Measurements from ENCODE around the gene GRAMD4.

GRAMD4 gene

GRCh38 chr22:46598224-46598623 is 22.0 kb upstream of the GRAMD4 start:
- ChIA-PET POLR2A (ENCODE audit: low non-redundant PET) (no interaction called here), CTCF (no interaction called here)
- DNase-seq (ENCODE audit: low spot score): no peak
- H3K27ac ChIP-seq: no peak overlapping the region
- no peak for TF ChIP-seq CTCF (conservative IDR thresholded peaks at IDR 0.05; ENCODE audit: low read depth)

GRCh38 chr22:46598737-46599424 is 21.3 kb upstream of the GRAMD4 start:
- no peak overlapping the region for H3K27ac ChIP-seq
- no peak for DNase-seq (ENCODE audit: low spot score)
- TF ChIP-seq CTCF (conservative IDR thresholded peaks at IDR 0.05; ENCODE audit: low read depth): no peak
- ChIA-PET POLR2A (ENCODE audit: low non-redundant PET) (no interaction called here), CTCF (no interaction called here)

GRCh38 chr22:46600273-46600796 is 19.9 kb upstream of the GRAMD4 start:
- ChIA-PET CTCF (no interaction called here), POLR2A (ENCODE audit: low non-redundant PET) (no interaction called here)
- no peak for DNase-seq (ENCODE audit: low spot score)

GRCh38 chr22:46602025-46602424 is 18.2 kb upstream of the GRAMD4 start:
- ChIA-PET CTCF (no interaction called here), POLR2A (ENCODE audit: low non-redundant PET) (no interaction called here)
- no peak for TF ChIP-seq CTCF (conservative IDR thresholded peaks at IDR 0.05; ENCODE audit: low read depth)
- H3K27ac ChIP-seq: no peak overlapping the region
- DNase-seq (ENCODE audit: low spot score): no peak

More at GRCh38 chr22:46600273-46600796, 19.9 kb upstream of the GRAMD4 start:
- H3K27ac ChIP-seq: no peak overlapping the region
- TF ChIP-seq CTCF (conservative IDR thresholded peaks at IDR 0.05; ENCODE audit: low read depth): no peak

GRCh38 chr22:46604306-46604690 is 15.9 kb upstream of the GRAMD4 start:
- no peak for DNase-seq (ENCODE audit: low spot score)
- ChIA-PET CTCF (no interaction called here), POLR2A (ENCODE audit: low non-redundant PET) (no interaction called here)
- no peak overlapping the region for H3K27ac ChIP-seq
- TF ChIP-seq CTCF (conservative IDR thresholded peaks at IDR 0.05; ENCODE audit: low read depth): no peak

- no peak overlapping the region for H3K27ac ChIP-seq
- DNase-seq (ENCODE audit: low spot score): no peak
- POLR2A ChIA-PET (ENCODE audit: low non-redundant PET): no interaction called here
- TF ChIP-seq CTCF (conservative IDR thresholded peaks at IDR 0.05; ENCODE audit: low read depth): no peak
- CTCF ChIA-PET: no interaction called here
These were observed 15.1 kb upstream of the GRAMD4 start for GRCh38 chr22:46605117-46605516.

Measured in RWPE1 (cell line).